ENCODE results near the gene SDK1. TPM values are rescaled to one million over a fixed set of nuclear protein-coding genes. Genes with fewer than 3 reads are reported as not detected.

The SDK1 gene
- total and polyA plus RNA-seq, 2 donors (not counting 3 experiments of a cell fraction or from before 2014, with no cell fraction given) = 1.6 to 3.9 TPM

DNA sequence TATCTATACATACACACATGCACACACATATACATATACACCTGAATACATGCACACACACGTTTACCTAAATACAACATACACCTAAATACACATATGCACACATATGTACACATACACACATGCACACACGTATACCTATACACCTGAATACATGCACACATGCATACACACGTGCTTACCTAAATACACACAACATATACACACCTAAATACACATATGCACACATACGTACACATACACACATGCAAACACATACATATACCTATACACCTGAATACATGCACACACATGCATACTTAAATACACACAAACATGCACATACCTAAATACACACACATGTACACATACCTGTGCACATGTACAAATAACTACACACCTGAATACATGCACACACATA, 947.2 kb downstream of the SDK1 start:
- no peak overlapping the region for H2AFZ ChIP-seq (ENCODE audit: low read depth, low read length)
- H3K4me2 ChIP-seq (ENCODE audit: insufficient read depth, low read length) = no peak overlapping the region
- H4K20me1 ChIP-seq (replicated peaks; ENCODE audit: control insufficient read depth, extremely low read depth, insufficient read depth, low read length) = no peaks in the 10 kb centered on the region
- no peaks in the 10 kb centered on the region for H3K27me3 ChIP-seq (ENCODE audit: control insufficient read depth in 2 of 2, insufficient read depth in 2 of 2, low read length in 2 of 2)
- intact Hi-C loops (cut with micrococcal nuclease) (no loop called here), dilution Hi-C loops (cut with MboI; ENCODE audit: extremely low pct_ligation_motif_present, low sequenced_read_pairs) (no loop called here)
- H3K27ac ChIP-seq (ENCODE audit: insufficient read depth, low read depth, low read length) = no peak overlapping the region
- FAIRE-seq (no peak), DNase-seq (ENCODE audit: low read depth, low spot score) (no peak)
- TF ChIP-seq GATA2 (IDR thresholded peaks at IDR 0.05; ENCODE audit: insufficient read depth, insufficient read length, low read depth, low read length) (no peak), MYC (IDR thresholded peaks at IDR 0.05; ENCODE audit: low read depth, low read length) (no peak), FOS (IDR thresholded peaks at IDR 0.05; ENCODE audit: borderline replicate concordance, insufficient read depth, low read length) (no peak), POLR2A (IDR thresholded peaks at IDR 0.05; ENCODE audit: low read depth, low read length) (no peak), EZH2 (IDR thresholded peaks at IDR 0.05; ENCODE audit: borderline replicate concordance, low read depth, low read length, severe bottlenecking) (no peak), POLR2AphosphoS5 (IDR thresholded peaks at IDR 0.05; ENCODE audit: insufficient read depth, low read depth, low read length) (no peak), JUN (IDR thresholded peaks at IDR 0.05; ENCODE audit: borderline replicate concordance, insufficient read depth, insufficient read length, low read depth) (no peak), CTCF (IDR thresholded peaks at IDR 0.05; ENCODE audit: extremely low read depth in 1 of 2, insufficient read depth in 1 of 2, low read depth in 1 of 2, low read length in 2 of 2) (no peak)
- TF ChIP-seq, protein P1, sequence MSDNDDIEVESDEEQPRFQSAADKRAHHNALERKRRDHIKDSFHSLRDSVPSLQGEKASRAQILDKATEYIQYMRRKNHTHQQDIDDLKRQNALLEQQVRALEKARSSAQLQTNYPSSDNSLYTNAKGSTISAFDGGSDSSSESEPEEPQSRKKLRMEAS (IDR thresholded peaks at IDR 0.05; ENCODE audit: insufficient read depth, insufficient read length) = no peak
- H3K4me1 ChIP-seq (ENCODE audit: control insufficient read depth, extremely low read depth, insufficient read depth, low read length) = no peaks in the 10 kb centered on the region
- no peaks in the 10 kb centered on the region for H3K79me2 ChIP-seq (ENCODE audit: control insufficient read depth, insufficient read depth, low read length)
- ChIA-PET CTCF (no interaction called here), POLR2A (no interaction called here)
- no peaks in the 10 kb centered on the region for H3K9me3 ChIP-seq (replicated peaks; ENCODE audit: control insufficient read depth, insufficient read depth, low read length)
- H3K4me3 ChIP-seq (replicated peaks in 1 of 3; ENCODE audit: insufficient read depth in 1 of 3, low read depth in 1 of 3, low read length in 3 of 3) = no peak overlapping the region
- BruUV-seq (replicated peaks) = no TSS peak
- H3K9me1 ChIP-seq (replicated peaks; ENCODE audit: control insufficient read depth, extremely low read depth, insufficient read depth, low read length) = no peaks in the 10 kb centered on the region
- no peaks in the 10 kb centered on the region for H3K36me3 ChIP-seq (ENCODE audit: control insufficient read depth in 2 of 2, extremely low read depth in 1 of 2, insufficient read depth in 2 of 2, low read length in 2 of 2)
- H3K9ac ChIP-seq (replicated peaks; ENCODE audit: extremely low read depth, insufficient read depth, low read length) = no peak overlapping the region

All from endothelial cell of umbilical vein (primary cell).